Measurements from ENCODE around the gene EML1. TPM values are rescaled to one million over a fixed set of nuclear protein-coding genes. Genes with fewer than 3 reads are reported as not detected.

EML1 gene
- total RNA-seq, 3 donors from 2014 or later, result 5.4 to 82.5 (median 8.1) TPM

DNA sequence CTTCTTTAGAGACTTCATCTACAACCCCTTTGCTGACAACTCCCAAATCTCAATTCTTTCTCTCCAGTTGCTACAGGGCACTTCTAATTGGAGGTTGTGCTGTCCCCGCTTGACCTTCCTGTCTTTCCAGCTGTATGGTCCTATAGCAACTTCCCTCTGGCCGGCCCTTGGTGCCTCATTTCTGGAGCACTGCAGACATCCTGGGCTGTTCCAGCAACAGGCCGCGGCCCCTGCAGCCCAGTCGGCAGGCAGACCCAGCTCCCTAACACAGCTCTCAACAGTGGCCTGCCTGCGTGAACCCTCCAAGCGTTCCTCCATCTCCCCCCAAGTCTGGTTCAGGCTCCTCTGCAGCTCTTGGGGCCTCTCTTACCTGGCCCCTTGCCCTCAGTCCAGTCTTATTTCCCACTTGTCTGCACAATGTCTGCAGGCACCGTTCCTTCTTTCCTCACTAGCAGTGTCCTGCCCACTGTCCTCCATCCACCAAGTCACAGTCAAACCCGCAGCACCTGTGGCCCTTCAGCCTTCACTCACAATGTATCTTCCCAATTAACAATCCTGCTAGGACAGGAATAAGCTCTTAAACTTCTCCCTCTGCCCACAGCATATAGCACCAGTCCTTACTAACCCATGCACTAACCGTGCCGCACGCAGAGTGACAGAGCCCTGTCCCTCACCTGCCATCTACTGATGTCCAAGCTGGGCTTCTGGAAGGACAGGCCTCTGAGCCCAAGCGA lies 1.6 kb upstream of the EML1 start:
- intact Hi-C loops (cut with DNase I, micrococcal nuclease), result no loop called here
- Histone ChIP-seq H3K4me1 (ENCODE audit: low read depth) (peaks cover 6% of the 10 kb centered on the region), H3K9me3 (no peaks in the 10 kb centered on the region), H3K4me3 (no peak overlapping the region), H3K36me3 (ENCODE audit: low read depth) (no peaks in the 10 kb centered on the region)
- ATAC-seq (no peak), DNase-seq (no peak)
- TF ChIP-seq, protein P1, sequence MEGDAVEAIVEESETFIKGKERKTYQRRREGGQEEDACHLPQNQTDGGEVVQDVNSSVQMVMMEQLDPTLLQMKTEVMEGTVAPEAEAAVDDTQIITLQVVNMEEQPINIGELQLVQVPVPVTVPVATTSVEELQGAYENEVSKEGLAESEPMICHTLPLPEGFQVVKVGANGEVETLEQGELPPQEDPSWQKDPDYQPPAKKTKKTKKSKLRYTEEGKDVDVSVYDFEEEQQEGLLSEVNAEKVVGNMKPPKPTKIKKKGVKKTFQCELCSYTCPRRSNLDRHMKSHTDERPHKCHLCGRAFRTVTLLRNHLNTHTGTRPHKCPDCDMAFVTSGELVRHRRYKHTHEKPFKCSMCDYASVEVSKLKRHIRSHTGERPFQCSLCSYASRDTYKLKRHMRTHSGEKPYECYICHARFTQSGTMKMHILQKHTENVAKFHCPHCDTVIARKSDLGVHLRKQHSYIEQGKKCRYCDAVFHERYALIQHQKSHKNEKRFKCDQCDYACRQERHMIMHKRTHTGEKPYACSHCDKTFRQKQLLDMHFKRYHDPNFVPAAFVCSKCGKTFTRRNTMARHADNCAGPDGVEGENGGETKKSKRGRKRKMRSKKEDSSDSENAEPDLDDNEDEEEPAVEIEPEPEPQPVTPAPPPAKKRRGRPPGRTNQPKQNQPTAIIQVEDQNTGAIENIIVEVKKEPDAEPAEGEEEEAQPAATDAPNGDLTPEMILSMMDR (IDR thresholded peaks at IDR 0.05), result no peak

DNA sequence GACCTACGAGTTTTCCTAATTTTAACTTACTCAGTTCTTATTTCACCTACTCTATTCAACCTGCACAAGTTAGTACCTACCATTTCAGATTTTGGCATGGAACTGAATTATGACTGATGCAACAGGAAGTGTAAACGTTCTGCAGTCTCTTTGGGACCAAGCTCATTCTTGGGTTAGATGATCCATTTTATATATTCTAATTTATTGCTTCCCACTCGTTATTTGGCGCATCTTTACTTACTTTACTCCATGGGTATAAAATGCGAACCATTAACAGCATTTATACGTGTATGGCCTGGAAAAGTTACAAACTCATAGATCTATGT lies 1.0 kb upstream of the EML1 start:
- Histone ChIP-seq H3K4me3 (no peak overlapping the region), H3K36me3 (ENCODE audit: low read depth) (no peaks in the 10 kb centered on the region), H3K9me3 (no peaks in the 10 kb centered on the region), H3K4me1 (ENCODE audit: low read depth) (peaks cover 6% of the 10 kb centered on the region)
- no peak for ATAC-seq
- no peak for DNase-seq
- TF ChIP-seq, protein P1 (IDR thresholded peaks at IDR 0.05), result no peak
- intact Hi-C loops (cut with DNase I, micrococcal nuclease), result no loop called here

DNA sequence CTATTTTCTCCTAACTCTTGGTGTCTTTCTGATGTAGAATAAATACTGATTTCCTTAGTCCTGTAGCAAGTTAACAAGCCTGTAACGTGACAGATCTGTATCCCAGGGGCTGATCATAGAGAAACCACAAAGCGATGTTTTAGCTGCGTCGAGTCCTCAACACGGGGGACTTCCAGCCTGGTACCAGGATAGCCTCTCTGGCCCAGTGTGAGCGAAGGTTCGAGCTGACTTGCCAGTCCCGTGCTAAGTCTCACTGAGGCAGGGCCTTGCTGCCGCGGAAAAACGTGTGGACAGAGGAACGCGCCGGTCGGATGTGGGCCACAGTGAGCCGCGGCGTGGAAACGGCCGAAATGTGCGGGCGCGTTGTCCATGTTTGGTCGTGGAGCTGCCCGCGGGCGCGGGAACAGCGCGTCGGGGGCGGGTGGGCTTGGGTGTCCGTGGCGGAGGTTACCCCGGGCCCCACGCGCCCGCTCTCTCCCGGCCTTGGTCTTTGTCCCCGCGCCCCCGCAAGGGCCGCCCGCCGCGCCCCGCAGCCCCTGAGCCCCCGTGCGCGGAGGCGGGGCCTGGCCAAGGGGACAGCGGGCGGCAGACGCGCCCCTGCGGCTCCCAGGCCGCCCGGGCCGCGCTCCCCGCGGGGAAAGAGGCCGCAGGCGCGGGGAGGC lies 531 bp upstream of the EML1 start:
- Histone ChIP-seq H3K4me1 (ENCODE audit: low read depth) (peaks cover 6% of the 10 kb centered on the region), H3K9me3 (no peaks in the 10 kb centered on the region), H3K4me3 (no peak overlapping the region), H3K36me3 (ENCODE audit: low read depth) (no peaks in the 10 kb centered on the region)
- DNase-seq, result peak in 2 of 3 donors; percentile 9 to 31
- TF ChIP-seq, protein P1 (IDR thresholded peaks at IDR 0.05), result no peak
- intact Hi-C loops (cut with DNase I, micrococcal nuclease), result no loop called here
- no peak for ATAC-seq

DNA sequence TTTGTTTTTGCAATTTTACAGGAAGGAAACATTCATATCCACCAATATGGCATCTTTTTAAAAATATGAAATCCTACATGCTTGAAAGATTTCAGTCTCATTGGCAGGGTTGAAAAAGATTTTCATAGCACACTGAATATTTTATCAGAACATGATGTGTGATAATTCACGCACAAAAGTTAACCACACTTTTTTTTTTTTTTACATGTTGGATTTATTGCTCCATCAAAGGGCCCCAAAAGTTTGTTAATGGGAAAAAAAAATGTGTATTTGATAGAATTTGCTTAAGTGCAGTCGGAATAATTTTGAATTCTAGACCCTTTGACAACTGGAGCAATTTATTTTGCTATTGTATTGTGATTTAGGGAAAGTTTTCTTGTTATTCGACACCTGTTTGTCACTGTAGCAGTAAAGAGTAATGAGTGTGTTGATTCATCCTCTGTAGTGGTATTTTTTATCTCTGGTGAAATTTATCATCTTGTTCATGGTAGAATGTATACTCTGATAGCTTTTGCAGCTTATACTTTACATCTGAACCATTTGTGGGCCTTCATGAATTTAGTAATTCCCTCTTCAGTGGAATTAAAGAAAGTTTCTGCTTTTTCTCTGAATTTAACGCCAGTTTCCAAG lies 1.1 kb downstream of the EML1 start:
- peaks cover 6% of the 10 kb centered on the region for H3K4me1 ChIP-seq (ENCODE audit: low read depth)
- no peak overlapping the region for H3K4me3 ChIP-seq
- no peaks in the 10 kb centered on the region for H3K36me3 ChIP-seq (ENCODE audit: low read depth)
- TF ChIP-seq, protein P1 (IDR thresholded peaks at IDR 0.05), result no peak
- no peaks in the 10 kb centered on the region for H3K9me3 ChIP-seq
- intact Hi-C loops (cut with DNase I, micrococcal nuclease), result no loop called here
- ATAC-seq (no peak), DNase-seq (no peak)

DNA sequence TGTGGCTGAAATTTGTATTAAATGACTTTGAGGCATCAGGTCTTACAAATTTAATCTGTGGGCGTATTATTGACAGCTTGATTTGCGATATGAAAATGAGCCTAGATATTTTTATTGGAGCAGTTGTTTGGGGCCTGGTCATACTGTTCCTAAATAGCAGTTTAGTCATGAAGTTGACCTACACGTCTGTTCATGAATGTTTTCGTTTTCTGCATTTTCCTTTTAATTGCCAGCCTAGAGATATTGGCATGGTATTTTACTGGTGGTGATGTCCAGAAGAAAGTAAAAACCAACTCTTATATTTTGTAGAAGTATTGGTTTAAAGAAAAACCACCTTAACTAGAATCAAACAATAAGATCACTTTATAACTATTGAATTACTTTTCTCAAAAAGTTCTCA lies 1.8 kb downstream of the EML1 start:
- Histone ChIP-seq H3K4me1 (ENCODE audit: low read depth) (peaks cover 6% of the 10 kb centered on the region), H3K4me3 (no peak overlapping the region), H3K36me3 (ENCODE audit: low read depth) (no peaks in the 10 kb centered on the region), H3K9me3 (no peaks in the 10 kb centered on the region)
- ATAC-seq (no peak), DNase-seq (no peak)
- intact Hi-C loops (cut with DNase I, micrococcal nuclease), result no loop called here
- TF ChIP-seq, protein P1 (IDR thresholded peaks at IDR 0.05), result no peak
